Measurements from ENCODE around the gene TFAP2D. TPM values are rescaled to one million over a fixed set of nuclear protein-coding genes. Genes with fewer than 3 reads are reported as not detected.

TFAP2D gene
- total RNA-seq, 4 donors from 2014 or later: not detected

GRCh38 chr6:50818673-50819072, 105.3 kb downstream of the TFAP2D start, which contains the start of gene TFAP2B:
TSS of gene TFAP2B (plus strand) at chr6:50818871. CDS start at chr6:50818892, 21 bp downstream.
- H3K4me1 ChIP-seq: peaks cover 0 to 5% (median 0%) of the 10 kb centered on the region in 4 donors
- no peak for DNase-seq
- peak within 1 kb of the TSS in 2 of 4 donors; percentile 27 to 38 for H3K4me3 ChIP-seq
- H3K9me3 ChIP-seq: no peaks in the 10 kb centered on the region
- TF ChIP-seq POLR2A (IDR thresholded peaks at IDR 0.05): no peak
- TF ChIP-seq, protein P1, sequence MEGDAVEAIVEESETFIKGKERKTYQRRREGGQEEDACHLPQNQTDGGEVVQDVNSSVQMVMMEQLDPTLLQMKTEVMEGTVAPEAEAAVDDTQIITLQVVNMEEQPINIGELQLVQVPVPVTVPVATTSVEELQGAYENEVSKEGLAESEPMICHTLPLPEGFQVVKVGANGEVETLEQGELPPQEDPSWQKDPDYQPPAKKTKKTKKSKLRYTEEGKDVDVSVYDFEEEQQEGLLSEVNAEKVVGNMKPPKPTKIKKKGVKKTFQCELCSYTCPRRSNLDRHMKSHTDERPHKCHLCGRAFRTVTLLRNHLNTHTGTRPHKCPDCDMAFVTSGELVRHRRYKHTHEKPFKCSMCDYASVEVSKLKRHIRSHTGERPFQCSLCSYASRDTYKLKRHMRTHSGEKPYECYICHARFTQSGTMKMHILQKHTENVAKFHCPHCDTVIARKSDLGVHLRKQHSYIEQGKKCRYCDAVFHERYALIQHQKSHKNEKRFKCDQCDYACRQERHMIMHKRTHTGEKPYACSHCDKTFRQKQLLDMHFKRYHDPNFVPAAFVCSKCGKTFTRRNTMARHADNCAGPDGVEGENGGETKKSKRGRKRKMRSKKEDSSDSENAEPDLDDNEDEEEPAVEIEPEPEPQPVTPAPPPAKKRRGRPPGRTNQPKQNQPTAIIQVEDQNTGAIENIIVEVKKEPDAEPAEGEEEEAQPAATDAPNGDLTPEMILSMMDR (IDR thresholded peaks at IDR 0.05): no peak
- H3K27ac ChIP-seq: no peak within 1 kb of the TSS
- H3K27me3 ChIP-seq: peaks cover 0 to 19% of the 10 kb centered on the region in 2 donors
- no peaks in the 10 kb centered on the region for H3K36me3 ChIP-seq

GRCh38 chr6:50819466-50819903, 106.2 kb downstream of the TFAP2D start:
- Histone ChIP-seq H3K27me3 (peaks cover 0 to 26% of the 10 kb centered on the region in 2 donors), H3K4me1 (peaks cover 0 to 5% (median 0%) of the 10 kb centered on the region in 4 donors), H3K36me3 (no peaks in the 10 kb centered on the region), H3K27ac (no peak overlapping the region), H3K9me3 (no peaks in the 10 kb centered on the region), H3K4me3 (peak overlapping the region in 2 of 4 donors; percentile 27 to 38)
- no peak for TF ChIP-seq POLR2A (IDR thresholded peaks at IDR 0.05)
- TF ChIP-seq, protein P1 (IDR thresholded peaks at IDR 0.05): no peak
- DNase-seq: no peak

DNA sequence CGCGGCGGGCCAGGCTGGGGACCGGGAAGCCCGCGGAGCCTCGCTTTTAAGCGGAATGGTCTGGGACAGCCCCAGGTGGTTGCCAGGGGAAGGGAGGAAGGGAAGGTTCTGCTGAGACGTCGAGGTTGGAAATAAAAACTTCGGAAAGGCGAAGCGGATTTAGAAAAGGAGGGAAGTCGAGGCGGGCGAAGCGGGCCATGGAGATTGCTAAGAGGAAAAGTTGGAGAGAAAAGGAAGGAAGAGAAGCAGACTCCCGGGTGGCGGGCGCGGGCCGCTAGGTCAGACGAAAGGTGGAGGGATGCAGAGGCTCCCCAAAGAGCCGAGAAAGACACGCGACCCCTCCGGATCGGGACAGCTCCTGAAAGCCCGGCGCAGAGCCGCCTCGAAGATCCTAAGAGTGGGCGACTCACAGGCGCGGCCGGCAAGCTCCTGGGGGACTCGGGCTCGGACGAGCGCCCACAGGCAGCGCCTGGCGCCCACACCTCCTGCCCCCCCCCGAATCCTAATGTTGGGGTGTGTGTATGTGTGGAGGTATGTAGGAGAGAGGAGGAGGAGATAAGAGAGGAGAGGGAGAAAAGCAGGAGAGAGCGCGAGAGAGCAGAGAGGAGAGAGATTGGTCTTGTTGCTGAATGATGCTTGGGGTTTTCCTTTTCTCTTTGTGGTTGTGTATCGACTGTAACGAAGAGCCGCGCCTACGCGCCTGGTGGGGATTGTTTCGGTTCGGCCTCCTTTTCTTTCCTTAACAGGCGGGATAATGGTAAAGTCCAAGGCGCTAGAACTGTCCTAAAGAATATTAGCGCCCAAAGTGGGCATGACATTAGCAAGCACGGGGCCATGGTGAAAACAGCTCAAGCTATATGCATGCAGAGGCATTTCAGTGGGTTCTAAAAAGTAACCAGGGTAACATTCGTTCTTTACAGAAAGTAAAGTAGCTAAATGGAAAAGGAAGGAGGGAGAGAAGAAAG, 106.9 kb downstream of the TFAP2D start:
- no peak for DNase-seq
- Histone ChIP-seq H3K4me1 (peaks cover 0 to 5% (median 0%) of the 10 kb centered on the region in 4 donors), H3K27me3 (peaks cover 0 to 30% of the 10 kb centered on the region in 2 donors), H3K36me3 (no peaks in the 10 kb centered on the region), H3K27ac (no peak overlapping the region), H3K9me3 (no peaks in the 10 kb centered on the region), H3K4me3 (peak overlapping the region in 2 of 4 donors; percentile 27 to 38)
- no peak for TF ChIP-seq POLR2A (IDR thresholded peaks at IDR 0.05)
- TF ChIP-seq, protein P1 (IDR thresholded peaks at IDR 0.05): no peak

DNA sequence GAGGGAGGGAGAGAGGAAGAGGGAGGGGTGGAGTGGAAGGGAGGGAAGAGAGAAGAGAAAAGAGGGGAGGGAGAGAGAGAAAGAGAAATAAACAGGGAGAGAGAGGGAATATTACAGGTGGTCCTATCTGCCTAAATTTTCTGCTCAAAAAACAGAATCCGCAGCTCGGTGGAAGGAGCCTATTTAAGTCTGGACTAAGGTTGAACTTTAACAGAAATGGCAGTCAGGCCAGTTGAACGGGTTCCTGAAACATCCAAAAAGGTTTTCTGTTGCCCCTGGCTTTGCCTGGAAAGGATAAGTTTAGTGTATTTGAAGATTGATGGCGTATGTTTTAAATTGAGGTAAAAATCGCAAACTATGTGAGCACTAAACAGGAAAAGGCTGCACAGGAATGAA, 107.5 kb downstream of the TFAP2D start:
- DNase-seq: no peak
- no peaks in the 10 kb centered on the region for H3K9me3 ChIP-seq
- TF ChIP-seq, protein P1 (IDR thresholded peaks at IDR 0.05): no peak
- no peak for TF ChIP-seq POLR2A (IDR thresholded peaks at IDR 0.05)
- H3K4me3 ChIP-seq: no peak overlapping the region
- no peaks in the 10 kb centered on the region for H3K36me3 ChIP-seq
- H3K4me1 ChIP-seq: peaks cover 0 to 5% (median 0%) of the 10 kb centered on the region in 4 donors
- peaks cover 0 to 37% of the 10 kb centered on the region in 2 donors for H3K27me3 ChIP-seq
- H3K27ac ChIP-seq: no peak overlapping the region

DNA sequence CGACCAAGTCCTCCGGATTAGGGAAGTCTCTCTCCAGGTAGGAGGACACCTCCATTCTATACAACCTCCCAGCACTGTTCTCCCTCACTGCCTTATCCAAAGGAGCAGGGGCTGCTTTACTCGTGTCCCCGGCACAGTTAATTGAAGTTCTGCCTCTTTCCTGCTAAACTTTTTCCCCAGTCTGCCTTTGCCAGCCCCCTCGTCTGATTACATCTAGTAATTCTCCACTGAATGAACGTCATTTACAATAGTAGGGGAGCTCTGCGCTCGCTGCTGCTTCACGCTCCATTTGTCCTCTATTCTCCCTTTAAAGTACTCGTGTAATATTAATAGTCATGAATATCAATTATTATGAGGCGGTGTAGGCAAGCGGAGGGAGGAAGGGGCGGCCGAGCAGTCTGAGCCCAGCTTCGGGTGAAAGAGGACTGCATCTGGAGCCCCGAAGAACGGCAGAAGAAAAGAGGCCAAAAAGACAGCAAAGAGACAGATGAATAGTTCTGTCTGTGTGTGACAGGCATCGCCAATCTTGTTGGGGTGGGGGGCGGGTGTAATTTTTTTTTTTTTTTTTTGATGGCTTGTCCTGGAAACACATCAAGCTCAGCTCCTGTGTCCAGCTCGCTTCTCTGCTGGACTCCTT, 108.2 kb downstream of the TFAP2D start:
- TF ChIP-seq, protein P1 (IDR thresholded peaks at IDR 0.05): no peak
- TF ChIP-seq POLR2A (IDR thresholded peaks at IDR 0.05): no peak
- H3K9me3 ChIP-seq: no peaks in the 10 kb centered on the region
- no peak overlapping the region for H3K27ac ChIP-seq
- DNase-seq: no peak
- no peak overlapping the region for H3K4me3 ChIP-seq
- H3K4me1 ChIP-seq: peaks cover 0 to 5% (median 0%) of the 10 kb centered on the region in 4 donors
- peaks cover 0 to 43% of the 10 kb centered on the region in 2 donors for H3K27me3 ChIP-seq
- H3K36me3 ChIP-seq: no peaks in the 10 kb centered on the region

Measured in Peyer's patch (tissue), 4 donors.